ENCODE data around the gene TMEM150B.

Gene TMEM150B

GRCh38 chr19:55305491-55305890, 19.6 kb downstream of the TMEM150B start:
- DNase-seq (ENCODE audit: low read depth), result peak; percentile 35

GRCh38 chr19:55304980-55305379, 20.2 kb downstream of the TMEM150B start:
- no peak for DNase-seq (ENCODE audit: low read depth)

- no peak for DNase-seq (ENCODE audit: low read depth)
Measured at GRCh38 chr19:55304279-55304978, 20.7 kb downstream of the TMEM150B start.

DNA sequence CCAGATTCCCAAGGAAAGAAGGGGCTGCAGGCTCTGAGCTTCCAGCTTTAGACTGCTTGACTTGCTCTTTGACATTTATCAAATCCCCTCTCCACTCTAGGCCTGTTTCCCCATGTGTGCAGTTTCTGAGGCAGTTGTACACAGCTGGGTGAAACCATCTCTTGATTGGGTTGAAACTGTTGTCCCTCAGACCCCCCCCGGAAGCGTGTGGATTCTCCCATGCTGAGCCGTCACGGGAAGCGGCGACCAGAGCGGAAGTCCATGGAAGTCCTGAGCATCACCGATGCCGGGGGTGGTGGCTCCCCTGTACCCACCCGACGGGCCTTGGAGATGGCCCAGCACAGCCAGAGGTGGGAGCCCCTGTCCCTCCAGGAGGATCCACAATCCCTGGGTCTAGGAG, 21.7 kb downstream of the TMEM150B start:
- DNase-seq (ENCODE audit: low read depth), result no peak

- DNase-seq (ENCODE audit: low read depth), result no peak
Measured at GRCh38 chr19:55302318-55302703, 22.8 kb downstream of the TMEM150B start.

- DNase-seq (ENCODE audit: low read depth), result peak; percentile 97
Measured at GRCh38 chr19:55301459-55302317, 23.5 kb downstream of the TMEM150B start.

DNA sequence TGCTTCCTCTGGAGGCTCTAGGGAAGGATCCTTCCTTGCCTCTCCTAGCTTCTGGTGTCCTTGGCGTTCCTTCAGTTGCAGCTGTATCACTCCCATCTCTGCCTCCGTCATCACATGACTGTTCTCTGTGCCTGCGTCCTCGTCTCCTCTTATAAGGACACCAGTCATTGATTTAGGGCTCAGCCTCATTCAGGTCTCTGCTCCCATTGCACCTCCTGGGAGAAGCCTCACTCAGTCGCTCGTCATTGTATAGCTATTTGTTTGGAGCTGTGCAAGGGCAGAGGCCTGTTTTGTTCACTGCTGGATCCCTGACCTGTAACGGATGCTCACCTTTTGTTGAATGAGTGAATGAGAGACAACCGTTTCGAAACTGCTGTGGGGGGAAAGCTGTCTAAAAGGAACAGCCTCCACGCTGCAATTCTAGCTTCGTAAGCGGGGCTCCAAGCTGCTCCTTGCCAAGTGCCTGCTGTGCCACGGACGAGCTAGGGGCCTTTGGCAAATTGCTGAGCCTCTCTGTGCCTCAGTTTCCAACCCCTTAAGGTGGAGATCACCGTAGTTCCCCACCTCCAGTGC, 24.2 kb downstream of the TMEM150B start:
- no peak for DNase-seq (ENCODE audit: low read depth)

DNA sequence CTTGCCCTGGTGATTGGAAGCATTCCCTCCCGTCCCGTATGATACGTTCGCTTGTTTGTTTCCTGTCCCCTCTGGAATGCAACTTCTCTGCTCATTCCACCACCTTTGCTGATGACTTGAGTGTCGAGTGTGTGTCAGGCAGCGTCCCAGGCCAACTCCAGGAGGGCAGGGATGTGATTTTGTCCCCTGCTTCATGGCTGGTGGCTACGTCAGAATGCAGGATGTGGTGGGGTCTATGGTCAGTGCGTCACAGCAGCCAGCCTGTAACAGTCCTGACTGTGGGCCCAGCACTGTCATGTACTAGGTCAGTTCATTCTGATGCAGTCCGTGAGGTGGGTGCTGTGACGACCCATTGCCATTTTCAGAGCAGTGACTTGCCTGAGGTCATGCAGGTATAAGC, 25.1 kb downstream of the TMEM150B start:
- no peak for DNase-seq (ENCODE audit: low read depth)

DNA sequence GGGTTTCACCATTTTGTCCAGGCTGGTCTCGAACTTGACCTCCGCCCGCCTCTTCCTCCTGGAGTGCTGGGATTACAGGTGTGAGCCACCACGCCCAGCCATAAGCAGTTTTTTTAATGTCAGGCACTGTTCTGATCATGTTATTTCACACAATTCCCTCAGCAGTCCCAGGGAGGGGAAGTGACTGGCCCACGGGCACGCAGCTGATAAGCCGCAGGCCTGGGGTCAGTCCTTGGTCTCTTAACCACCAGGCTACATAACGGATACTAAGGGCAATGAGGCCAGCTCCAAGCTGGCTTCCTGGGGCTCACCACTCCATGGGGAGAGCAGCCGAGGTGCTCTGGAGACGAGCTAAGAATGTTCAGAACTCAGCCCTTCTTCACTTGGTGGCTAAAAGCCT, 27.9 kb downstream of the TMEM150B start:
- no peak for DNase-seq (ENCODE audit: low read depth)

DNA sequence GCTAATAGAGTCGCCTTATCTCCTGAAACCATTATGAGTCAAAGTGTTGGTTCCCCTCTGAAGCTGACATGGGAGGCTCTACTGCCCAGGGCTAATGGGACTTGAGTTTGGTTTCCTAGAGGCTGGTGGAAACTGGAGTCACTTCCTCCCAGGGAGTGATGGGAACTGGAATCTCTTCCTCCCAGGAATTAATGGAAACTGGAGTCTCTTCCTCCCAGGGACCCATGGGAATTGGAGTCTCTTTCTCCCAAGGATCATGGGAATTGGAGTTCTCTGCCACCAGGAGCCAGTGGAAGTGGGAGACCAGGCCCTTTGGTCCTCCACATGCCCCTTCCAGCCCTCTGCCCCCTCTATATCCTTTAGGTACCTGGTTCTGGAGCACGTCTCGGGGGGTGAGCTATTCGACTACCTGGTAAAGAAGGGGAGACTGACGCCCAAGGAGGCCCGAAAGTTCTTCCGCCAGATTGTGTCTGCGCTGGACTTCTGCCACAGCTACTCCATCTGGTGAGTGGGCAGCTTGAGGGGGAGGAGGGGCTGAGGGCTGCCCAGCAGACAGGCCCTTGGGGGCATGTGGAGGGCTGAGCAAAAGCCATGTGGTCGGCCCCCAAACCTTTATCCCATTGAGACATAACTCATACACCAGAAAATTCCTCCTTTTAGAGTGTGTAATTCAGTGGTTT, 35.9 kb downstream of the TMEM150B start:
- no peak for DNase-seq (ENCODE audit: low read depth)

DNA sequence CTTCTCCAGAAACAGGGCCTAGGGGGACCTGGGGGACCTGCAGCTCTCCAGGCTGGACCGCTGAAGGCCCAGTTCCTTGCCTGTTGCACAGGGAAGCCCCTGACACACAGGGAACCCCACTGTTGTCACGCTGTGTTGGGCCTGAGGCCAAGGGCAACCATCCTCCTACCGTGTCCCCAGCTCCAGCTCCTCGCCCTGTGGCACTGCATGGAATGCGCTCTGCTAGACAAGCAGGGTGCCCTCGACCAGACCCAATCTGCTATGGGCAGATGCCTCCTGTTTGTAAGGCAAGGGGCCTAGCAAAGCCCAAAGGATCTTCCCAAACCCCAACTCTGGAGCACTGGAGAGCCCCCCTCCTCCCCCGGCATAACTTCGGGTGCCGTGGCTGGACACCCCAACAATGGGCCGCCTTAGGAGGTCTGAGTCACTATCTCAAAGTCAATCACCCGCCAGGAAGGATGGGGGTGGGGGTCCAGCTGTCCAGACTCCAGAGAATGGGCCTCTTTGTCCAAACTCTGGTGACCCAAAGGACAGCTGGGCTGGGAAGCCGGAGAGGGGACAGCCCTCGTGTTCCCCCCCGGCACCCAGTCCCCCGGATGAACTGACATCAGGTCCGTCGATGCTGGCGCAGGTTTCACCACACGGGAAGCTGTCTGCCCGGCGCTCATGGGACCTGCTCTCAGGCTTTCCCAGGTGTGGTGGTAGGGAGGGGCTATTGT, 37.6 kb downstream of the TMEM150B start:
- no peak for DNase-seq (ENCODE audit: low read depth)

GRCh38 chr19:55285229-55285890, 39.8 kb downstream of the TMEM150B start:
- DNase-seq (ENCODE audit: low read depth), result no peak

DNA sequence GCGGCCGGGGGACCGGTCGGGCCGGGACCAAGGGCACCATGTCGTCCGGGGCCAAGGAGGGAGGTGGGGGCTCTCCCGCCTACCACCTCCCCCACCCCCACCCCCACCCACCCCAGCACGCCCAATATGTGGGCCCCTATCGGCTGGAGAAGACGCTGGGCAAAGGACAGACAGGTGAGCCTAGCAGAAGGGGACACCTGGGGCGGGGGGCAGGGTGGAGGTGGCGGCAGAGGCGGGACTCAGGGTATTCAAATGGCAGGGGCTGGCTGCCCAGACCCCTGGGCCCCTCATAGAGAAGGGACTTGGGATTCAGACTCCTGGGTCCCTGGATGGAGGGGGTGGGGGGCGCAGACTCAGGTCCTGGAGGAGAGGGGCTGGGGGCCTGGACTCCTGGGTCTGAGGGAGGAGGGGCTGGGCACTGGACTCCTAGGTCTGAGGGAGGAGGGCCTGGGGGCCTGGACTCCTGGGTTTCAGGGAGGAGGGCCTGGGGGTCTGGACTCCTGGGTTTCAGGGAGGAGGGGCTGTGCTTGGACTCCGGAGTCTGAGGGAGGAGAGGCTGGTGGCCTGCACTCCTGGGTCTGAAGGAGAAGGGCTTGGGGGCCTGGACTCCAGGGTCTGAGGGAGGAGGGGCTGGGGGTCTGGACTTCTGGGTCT, 40.6 kb downstream of the TMEM150B start:
- no peak for DNase-seq (ENCODE audit: low read depth)

- DNase-seq (ENCODE audit: low read depth), result peak; percentile 24
Measured at GRCh38 chr19:55283548-55284377, 41.4 kb downstream of the TMEM150B start, which contains the start of gene BRSK1. BRSK1 (plus strand) TSS chr19:55283997; CDS start chr19:55284443, 446 bp downstream.

DNA sequence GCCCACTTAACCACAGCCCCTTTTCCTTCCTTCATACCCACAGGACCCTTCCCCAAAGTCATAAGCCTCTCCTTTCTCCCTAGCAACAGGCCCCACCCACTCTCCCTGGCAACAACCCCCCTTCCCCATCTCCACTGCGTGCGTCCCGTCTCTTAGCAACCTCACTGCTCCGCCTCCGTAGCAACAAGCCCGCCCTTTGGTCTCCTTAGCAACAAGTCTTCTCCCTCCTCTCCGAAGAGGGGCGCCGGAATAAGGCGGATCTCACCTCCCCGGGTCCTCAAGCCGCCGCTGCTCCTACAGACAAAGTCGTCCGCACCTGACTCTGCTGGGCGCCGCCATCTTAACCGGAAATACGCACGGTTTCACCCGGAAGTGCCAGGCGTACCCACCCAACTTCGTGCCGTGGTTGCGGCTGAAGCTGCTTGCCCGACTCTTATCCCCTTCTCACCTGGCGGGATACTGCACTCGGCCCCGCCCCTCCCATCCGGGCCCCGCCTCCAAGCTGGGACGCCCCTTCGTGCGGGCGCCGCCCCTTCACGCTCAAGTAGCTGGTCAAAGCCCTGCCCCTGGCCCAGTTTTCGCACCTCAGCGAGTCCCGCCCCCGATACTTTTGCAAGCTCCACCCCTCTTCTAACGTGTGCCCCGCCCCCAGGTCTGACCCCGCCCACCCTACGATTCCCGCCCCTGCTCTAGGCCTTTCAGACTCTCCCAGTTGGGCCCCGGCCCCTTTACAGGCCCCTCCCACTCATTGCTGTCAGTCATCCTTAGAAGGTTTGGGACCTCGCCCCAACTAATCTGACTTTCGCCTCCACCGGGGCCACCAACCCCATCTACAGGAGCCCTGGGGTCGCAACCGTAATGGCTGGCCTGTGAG, 45.1 kb downstream of the TMEM150B start, which contains the start of gene HSPBP1:
Gene HSPBP1, minus strand, starts transcription at position 341 of the 874 bp plus-strand sequence. CDS start 502 bp downstream, outside the sequence.
- DNase-seq (ENCODE audit: low read depth), result peak; percentile 85

DNA sequence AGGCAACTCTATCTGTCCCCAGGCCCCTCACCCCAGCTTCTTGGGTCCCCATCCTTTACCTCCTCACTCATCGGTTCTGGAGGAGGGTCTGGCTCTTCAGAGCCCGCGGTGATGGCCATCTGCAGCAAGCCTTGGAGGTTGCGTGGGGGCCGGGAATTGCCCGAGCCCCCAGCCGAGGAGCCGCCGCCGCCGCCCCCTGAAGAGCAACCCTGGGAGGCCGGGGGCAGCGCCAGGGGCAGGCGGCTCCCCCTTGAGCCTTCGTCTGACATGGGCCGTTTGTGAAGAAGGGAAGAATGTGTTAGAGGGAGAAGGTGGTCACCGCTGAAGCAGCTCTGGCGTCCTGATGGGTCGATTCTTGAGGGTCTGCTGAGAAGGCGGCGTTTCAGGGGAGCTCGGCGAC, 45.8 kb downstream of the TMEM150B start:
- DNase-seq (ENCODE audit: low read depth), result no peak

GRCh38 chr19:55278391-55279135, 46.6 kb downstream of the TMEM150B start:
- no peak for DNase-seq (ENCODE audit: low read depth)

DNA sequence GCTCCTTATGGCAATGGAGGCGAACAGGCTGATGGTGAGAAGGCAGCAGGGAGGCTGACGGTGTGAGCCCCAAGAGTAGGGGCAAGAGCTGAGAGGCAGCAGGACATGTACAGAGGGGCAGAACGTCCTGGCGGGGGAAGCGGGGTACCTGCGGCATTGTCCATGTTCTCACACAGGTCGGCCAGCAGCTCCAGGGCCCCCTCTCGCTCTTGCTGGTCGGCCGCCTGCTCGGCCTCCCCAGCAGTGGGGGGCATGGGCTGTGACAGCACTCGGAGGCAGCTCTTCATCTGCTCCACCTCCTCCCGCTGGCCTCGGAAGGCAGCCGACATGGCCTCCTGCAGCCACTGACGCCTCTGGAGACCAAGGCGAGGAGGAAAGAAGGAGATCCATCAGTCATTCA, 47.6 kb downstream of the TMEM150B start:
- no peak for DNase-seq (ENCODE audit: low read depth)

Data from activated T-cell treated with anti-CD3 and anti-CD28 coated beads for 1 hour (primary cell).